Endothelial cell of umbilical vein (primary cell): ENCODE results near the gene TRAPPC8. TPM values are rescaled to one million over a fixed set of nuclear protein-coding genes. Genes with fewer than 3 reads are reported as not detected.

Experiments used
- BruUV-seq: library from RNA; stranded (reverse); fragments of 400-500 nt; replicated peaks from 2 replicates; lab custom pipeline; 2021; lab: Mats Ljungman, UMichigan
- CTCF ChIA-PET: fragments of 300-600, 350-600 bp; sonication (Branson Sonifier 250); formaldehyde crosslinking; loops from one replicate; lab custom pipeline; 2021; ENCODE audit warnings: antibody characterized with exemption, inconsistent platforms; lab: Charles Lee
- POLR2A ChIA-PET: fragments of 300-600, 350-600 bp; sonication (Branson Sonifier 250); formaldehyde crosslinking; loops from one replicate; lab custom pipeline; 2021; ENCODE audit warnings: antibody characterized with exemption, inconsistent platforms; lab: Charles Lee
- DNase-seq: peaks from one replicate; pipeline ENCODE4 v3.0.0-alpha.2; 2011; ENCODE audit warnings: low read depth, low spot score
- FAIRE-seq: peaks from 2 replicates; lab custom pipeline; 2011; peaks lifted over from hg19 to GRCh38; lab: Jason Lieb, UNC
- H2AFZ ChIP-seq: 2 replicates; pipeline ENCODE4 v1.6.0; 2012; ENCODE audit warnings: low read depth, low read length, control low read depth, inconsistent platforms
- H3K27ac ChIP-seq: 2 replicates; pipeline ENCODE4 v1.5.1; 2011; ENCODE audit warnings: low read depth, mild to moderate bottlenecking, control low read depth, low read length, moderate library complexity; ENCODE audit not compliant: insufficient read depth
- H3K27me3 ChIP-seq, 2 experiments: 2 replicates each; pipeline versions ENCODE4 v1.6.0 to v1.6.1; 2011; ENCODE audit warnings: low read length in 2 of 2, mixed read lengths in 1 of 2; ENCODE audit not compliant: control insufficient read depth in 2 of 2, insufficient read depth in 2 of 2
- H3K36me3 ChIP-seq, 2 experiments: 2 replicates in 1 of 2; 3 replicates in 1 of 2; pipeline ENCODE4 v1.5.1; 2011; ENCODE audit warnings: low read length in 2 of 2, mild to moderate bottlenecking in 1 of 2, moderate library complexity in 1 of 2; ENCODE audit not compliant: control insufficient read depth in 2 of 2, insufficient read depth in 2 of 2; ENCODE audit errors: extremely low read depth in 1 of 2
- H3K4me1 ChIP-seq: 3 replicates; pipeline ENCODE4 v1.5.1; 2011; ENCODE audit warnings: mild to moderate bottlenecking, low read length; ENCODE audit not compliant: control insufficient read depth, insufficient read depth; ENCODE audit errors: extremely low read depth
- H3K4me2 ChIP-seq: 2 replicates; pipeline ENCODE4 v1.6.1; 2011; ENCODE audit warnings: low read length, control low read depth, mixed read lengths; ENCODE audit not compliant: insufficient read depth
- H3K4me3 ChIP-seq, 3 experiments: fragments of 200-600 bp in 1 of 3; sonication (generic), shearing (Covaris generic) in 1 of 3; replicated peaks in 1 of 3; 2 replicates each; pipeline ENCODE4 v1.5.1; 2011 to 2016; ENCODE audit warnings: control low read depth in 3 of 3, low read length in 3 of 3, mild to moderate bottlenecking in 2 of 3, inconsistent platforms in 1 of 3, low read depth in 1 of 3, moderate library complexity in 1 of 3; ENCODE audit not compliant: insufficient read depth in 1 of 3
- H3K79me2 ChIP-seq: 2 replicates; pipeline ENCODE4 v1.6.0; 2012; ENCODE audit warnings: low read length, inconsistent platforms; ENCODE audit not compliant: control insufficient read depth, insufficient read depth
- H3K9ac ChIP-seq: replicated peaks from 2 replicates; pipeline ENCODE3; 2011; ENCODE audit warnings: low read length, control low read depth; ENCODE audit not compliant: insufficient read depth; ENCODE audit errors: extremely low read depth
- H3K9me1 ChIP-seq: replicated peaks from 3 replicates; pipeline ENCODE4 v1.6.0; 2011; ENCODE audit warnings: mild to moderate bottlenecking, low read length; ENCODE audit not compliant: control insufficient read depth, insufficient read depth; ENCODE audit errors: extremely low read depth
- H3K9me3 ChIP-seq: replicated peaks from 2 replicates; pipeline ENCODE4 v1.5.1; 2012; ENCODE audit warnings: low read length, inconsistent platforms; ENCODE audit not compliant: control insufficient read depth, insufficient read depth
- H4K20me1 ChIP-seq: replicated peaks from 2 replicates; pipeline ENCODE3; 2011; ENCODE audit warnings: mild to moderate bottlenecking, low read length; ENCODE audit not compliant: control insufficient read depth, insufficient read depth; ENCODE audit errors: extremely low read depth
- CTCF ChIP-seq, 2 donors: IDR thresholded peaks; 1 replicate in 1 of 2; 2 replicates in 1 of 2; pipeline ENCODE4 v1.5.1; 2011; ENCODE audit warnings: low read length in 2 of 2, mild to moderate bottlenecking in 2 of 2, moderate library complexity in 2 of 2, control low read depth in 1 of 2, inconsistent platforms in 1 of 2, low read depth in 1 of 2; ENCODE audit not compliant: insufficient read depth in 1 of 2; ENCODE audit errors: extremely low read depth in 1 of 2
- EZH2 ChIP-seq: IDR thresholded peaks from 2 replicates; pipeline ENCODE4 v1.6.1; 2012; ENCODE audit warnings: borderline replicate concordance, low read depth, mild to moderate bottlenecking, moderate library complexity, low read length, inconsistent platforms; ENCODE audit not compliant: severe bottlenecking
- FOS ChIP-seq: IDR thresholded peaks from 2 replicates; pipeline ENCODE4 v1.6.1; 2011; ENCODE audit warnings: mild to moderate bottlenecking, low read length, moderate library complexity, borderline replicate concordance; ENCODE audit not compliant: insufficient read depth
- GATA2 ChIP-seq: IDR thresholded peaks from 2 replicates; pipeline ENCODE4 v1.7.0; 2011; ENCODE audit warnings: low read depth, mild to moderate bottlenecking, moderate library complexity, mixed read lengths, low read length; ENCODE audit not compliant: insufficient read length, insufficient read depth
- JUN ChIP-seq: IDR thresholded peaks from 2 replicates; pipeline ENCODE4 v1.6.1; 2011; ENCODE audit warnings: borderline replicate concordance, low read depth; ENCODE audit not compliant: insufficient read length, insufficient read depth
- MAX ChIP-seq: IDR thresholded peaks from 2 replicates; pipeline ENCODE4 v1.6.1; 2011; ENCODE audit not compliant: insufficient read depth, insufficient read length
- MYC ChIP-seq: IDR thresholded peaks from one replicate; pipeline ENCODE4 v1.6.1; 2011; ENCODE audit warnings: mild to moderate bottlenecking, low read depth, low read length
- POLR2A ChIP-seq: IDR thresholded peaks from 2 replicates; pipeline ENCODE4 v1.6.1; 2012; ENCODE audit warnings: low read depth, mild to moderate bottlenecking, control low read depth, low read length
- POLR2AphosphoS5 ChIP-seq: IDR thresholded peaks from 2 replicates; pipeline ENCODE4 v1.6.1; 2012; ENCODE audit warnings: low read depth, mild to moderate bottlenecking, control low read depth, low read length, moderate library complexity; ENCODE audit not compliant: insufficient read depth
- dilution Hi-C: fragments of 300-500 bp; cut with MboI; formaldehyde crosslinking; loops from one replicate; pipeline ENCODE4 v1.15.0; 2019; ENCODE audit warnings: low sequenced_read_pairs; ENCODE audit not compliant: extremely low pct_ligation_motif_present
- intact Hi-C: fragments of 100-400 bp; cut with micrococcal nuclease; formaldehyde crosslinking; loops from one replicate; pipeline ENCODE4 v1.10.0; 2022
- polyA plus RNA-seq, 4 experiments: library from polyadenylated mRNA; depleted of rRNA in 3 of 4; stranded (reverse) in 3 of 4; unstranded in 1 of 4; fragments of >200 nt; gene quantifications; 2 replicates each; pipeline versions ENCODE4 v1.2.1 to v1.2.3, GENCODE V29; 2011 to 2012; ENCODE audit warnings: missing spikeins in 1 of 4
- total RNA-seq: library from RNA; stranded (reverse); gene quantifications from 2 replicates; pipeline ENCODE4 v1.2.3, GENCODE V29; 2021

Gene TRAPPC8
- total and polyA plus RNA-seq, 2 donors (not counting 3 experiments of a cell fraction or from before 2014, with no cell fraction given) = 25.0 to 30.1 TPM

- POLR2A ChIA-PET = no interaction called here
- no peak for DNase-seq
- dilution Hi-C loops (no loop called here), intact Hi-C loops (no loop called here)
- Histone ChIP-seq H3K4me2 (no peak overlapping the region), H4K20me1 (no peaks in the 10 kb centered on the region), H3K4me3 (no peak overlapping the region), H3K79me2 (no peaks in the 10 kb centered on the region), H3K9ac (no peak overlapping the region), H3K9me1 (no peaks in the 10 kb centered on the region), H3K27ac (no peak overlapping the region), H3K27me3 (no peaks in the 10 kb centered on the region), H3K36me3 (no peaks in the 10 kb centered on the region), H3K4me1 (no peaks in the 10 kb centered on the region), H3K9me3 (no peaks in the 10 kb centered on the region), H2AFZ (no peak overlapping the region)
- no peak for FAIRE-seq
- TF ChIP-seq CTCF (IDR thresholded peaks at IDR 0.05; ENCODE audit: extremely low read depth in 1 of 2, insufficient read depth in 1 of 2, low read depth in 1 of 2, low read length in 2 of 2) (no peak), POLR2A (no peak), MYC (no peak), EZH2 (no peak), POLR2AphosphoS5 (no peak), GATA2 (no peak), JUN (no peak), FOS (no peak), MAX (no peak)
- BruUV-seq = no TSS peak
- CTCF ChIA-PET = no interaction called here
Measured at GRCh38 chr18:31789409-31789808, 153.5 kb downstream of the TRAPPC8 start.
